Measurements from ENCODE around the gene UTS2B.

The UTS2B gene, protein sequence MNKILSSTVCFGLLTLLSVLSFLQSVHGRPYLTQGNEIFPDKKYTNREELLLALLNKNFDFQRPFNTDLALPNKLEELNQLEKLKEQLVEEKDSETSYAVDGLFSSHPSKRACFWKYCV

DNA sequence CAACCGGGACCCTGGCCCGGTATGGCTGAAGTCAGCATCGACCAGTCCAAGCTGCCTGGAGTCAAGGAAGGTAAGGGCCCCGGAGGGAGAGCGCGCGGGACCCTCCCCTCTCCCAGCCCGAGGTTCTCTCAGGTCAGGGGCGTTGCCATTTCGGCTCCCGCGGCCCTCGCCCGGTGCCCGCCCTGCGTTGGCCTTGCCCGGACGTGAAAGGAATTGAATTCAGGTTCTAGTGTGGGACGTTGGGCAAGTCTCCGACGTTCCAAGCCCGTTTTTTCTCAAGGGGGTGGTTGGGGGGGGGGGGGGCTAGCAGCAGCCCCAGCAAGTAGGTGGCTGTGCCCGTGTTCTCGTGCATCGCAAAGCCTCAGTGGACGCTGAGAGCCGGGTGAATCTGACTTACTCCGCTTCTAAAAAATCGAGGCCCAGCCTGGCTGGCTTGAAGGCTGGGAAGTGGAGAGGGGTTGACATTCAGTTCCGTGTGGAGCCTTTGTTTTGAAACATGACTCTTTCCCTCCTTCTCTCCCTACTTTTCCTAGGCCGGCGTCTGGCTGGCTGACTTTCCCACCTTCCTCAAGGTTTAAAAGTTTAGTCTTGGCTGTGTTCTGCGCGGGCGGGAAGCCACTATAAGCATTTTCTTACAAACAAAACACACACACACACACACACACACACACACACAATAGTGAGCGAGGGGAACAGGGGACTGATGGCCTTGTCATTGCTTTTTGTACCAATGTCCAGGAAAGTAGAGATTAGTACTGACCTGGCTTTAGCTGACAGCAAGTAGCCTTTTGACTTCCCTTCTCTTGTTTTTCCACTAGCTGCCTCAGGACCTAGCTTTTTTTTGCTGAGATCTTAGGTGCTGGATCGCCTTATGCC lies at the start of gene UTS2B:
UTS2B (minus strand) TSS at position 873 of the 876 bp plus-strand sequence. CDS start 48,337 bp downstream, outside the sequence.
- peak within 1 kb of the TSS; percentile 87 for H3K4me3 ChIP-seq (ENCODE audit: low read depth, low read length)
- TF ChIP-seq, protein P1, sequence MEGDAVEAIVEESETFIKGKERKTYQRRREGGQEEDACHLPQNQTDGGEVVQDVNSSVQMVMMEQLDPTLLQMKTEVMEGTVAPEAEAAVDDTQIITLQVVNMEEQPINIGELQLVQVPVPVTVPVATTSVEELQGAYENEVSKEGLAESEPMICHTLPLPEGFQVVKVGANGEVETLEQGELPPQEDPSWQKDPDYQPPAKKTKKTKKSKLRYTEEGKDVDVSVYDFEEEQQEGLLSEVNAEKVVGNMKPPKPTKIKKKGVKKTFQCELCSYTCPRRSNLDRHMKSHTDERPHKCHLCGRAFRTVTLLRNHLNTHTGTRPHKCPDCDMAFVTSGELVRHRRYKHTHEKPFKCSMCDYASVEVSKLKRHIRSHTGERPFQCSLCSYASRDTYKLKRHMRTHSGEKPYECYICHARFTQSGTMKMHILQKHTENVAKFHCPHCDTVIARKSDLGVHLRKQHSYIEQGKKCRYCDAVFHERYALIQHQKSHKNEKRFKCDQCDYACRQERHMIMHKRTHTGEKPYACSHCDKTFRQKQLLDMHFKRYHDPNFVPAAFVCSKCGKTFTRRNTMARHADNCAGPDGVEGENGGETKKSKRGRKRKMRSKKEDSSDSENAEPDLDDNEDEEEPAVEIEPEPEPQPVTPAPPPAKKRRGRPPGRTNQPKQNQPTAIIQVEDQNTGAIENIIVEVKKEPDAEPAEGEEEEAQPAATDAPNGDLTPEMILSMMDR (IDR thresholded peaks at IDR 0.05; ENCODE audit: insufficient read depth, low read depth, low read length, missing control alignments), result no peak
- peak; percentile 47 for DNase-seq (ENCODE audit: low read depth)

DNA sequence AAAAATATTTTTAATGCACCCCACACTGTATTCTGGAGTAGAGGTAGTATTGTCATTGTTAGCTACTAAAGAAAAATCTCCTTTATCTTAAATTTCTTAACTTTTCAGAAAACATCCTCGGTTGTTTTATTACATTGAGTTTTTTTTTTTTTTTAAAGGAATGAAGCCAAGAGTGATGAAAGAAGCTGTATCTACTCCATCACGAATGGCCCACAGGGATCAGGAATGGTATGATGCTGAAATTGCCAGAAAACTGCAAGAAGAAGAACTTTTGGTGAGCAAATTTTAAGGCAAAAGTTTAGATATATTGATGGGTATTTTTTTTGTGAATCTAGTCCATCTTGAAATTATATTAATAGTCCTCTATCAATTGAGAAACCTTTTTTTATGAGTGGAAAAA lies 49.7 kb upstream of the UTS2B start:
- TF ChIP-seq, protein P1 (IDR thresholded peaks at IDR 0.05; ENCODE audit: insufficient read depth, low read depth, low read length, missing control alignments), result no peak
- no peak for DNase-seq (ENCODE audit: low read depth)
- no peak overlapping the region for H3K4me3 ChIP-seq (ENCODE audit: low read depth, low read length)

DNA sequence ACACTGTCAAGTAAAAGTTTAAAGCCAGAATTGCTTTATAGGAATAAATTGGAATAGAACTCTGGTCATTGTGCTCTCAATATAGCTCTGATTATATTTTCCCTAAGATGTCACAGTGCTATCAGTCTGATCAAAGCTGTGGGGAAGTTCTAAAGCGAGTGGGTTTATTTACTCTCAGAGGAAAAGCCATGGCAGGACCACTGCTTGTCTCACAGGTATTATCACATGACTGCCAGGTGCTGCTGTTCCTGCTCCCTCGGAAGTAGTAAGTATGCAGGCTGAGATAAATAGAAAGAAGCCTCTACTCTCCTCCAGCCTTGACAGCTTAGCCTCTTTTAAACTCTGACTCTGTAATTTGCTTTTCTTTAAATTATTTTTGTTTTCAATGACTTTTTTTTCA lies 49.1 kb upstream of the UTS2B start:
- TF ChIP-seq, protein P1 (IDR thresholded peaks at IDR 0.05; ENCODE audit: insufficient read depth, low read depth, low read length, missing control alignments), result no peak

DNA sequence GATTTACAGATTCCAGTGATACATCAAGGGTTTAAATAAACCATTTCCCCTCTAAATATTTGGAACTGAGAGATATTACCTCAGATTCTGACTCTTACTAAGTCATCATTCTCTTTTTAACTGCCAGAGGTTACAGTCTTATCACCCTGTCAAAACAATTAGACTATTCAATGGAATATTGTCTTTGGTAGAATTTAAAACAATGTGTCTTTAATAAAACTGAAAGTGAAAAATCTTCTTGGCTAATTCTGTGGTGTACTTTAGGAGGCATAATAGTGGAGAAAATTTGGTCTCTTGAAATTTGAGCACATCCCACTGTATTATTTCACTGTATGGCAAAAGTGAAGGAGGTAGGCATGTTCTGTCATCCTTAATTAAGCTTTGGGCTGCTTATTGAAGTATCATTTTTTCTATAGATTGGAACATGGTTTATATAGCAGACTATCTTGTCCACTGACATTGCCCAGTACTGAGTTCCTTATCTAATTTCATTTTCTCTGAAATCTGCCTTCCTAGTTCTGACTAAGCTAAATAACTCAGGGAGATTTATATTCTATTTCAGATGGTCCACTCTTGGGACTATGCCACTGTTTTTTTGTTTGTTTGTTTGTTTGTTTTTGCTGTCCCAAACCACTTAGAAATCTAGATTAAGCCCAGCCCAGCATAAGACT lies 48.0 kb upstream of the UTS2B start:
- DNase-seq (ENCODE audit: low read depth), result no peak
- no peak overlapping the region for H3K4me3 ChIP-seq (ENCODE audit: low read depth, low read length)
- TF ChIP-seq, protein P1 (IDR thresholded peaks at IDR 0.05; ENCODE audit: insufficient read depth, low read depth, low read length, missing control alignments), result no peak

More for the DNA sequence above, 49.1 kb upstream of the UTS2B start:
- no peak for DNase-seq (ENCODE audit: low read depth)
- no peak overlapping the region for H3K4me3 ChIP-seq (ENCODE audit: low read depth, low read length)

DNA sequence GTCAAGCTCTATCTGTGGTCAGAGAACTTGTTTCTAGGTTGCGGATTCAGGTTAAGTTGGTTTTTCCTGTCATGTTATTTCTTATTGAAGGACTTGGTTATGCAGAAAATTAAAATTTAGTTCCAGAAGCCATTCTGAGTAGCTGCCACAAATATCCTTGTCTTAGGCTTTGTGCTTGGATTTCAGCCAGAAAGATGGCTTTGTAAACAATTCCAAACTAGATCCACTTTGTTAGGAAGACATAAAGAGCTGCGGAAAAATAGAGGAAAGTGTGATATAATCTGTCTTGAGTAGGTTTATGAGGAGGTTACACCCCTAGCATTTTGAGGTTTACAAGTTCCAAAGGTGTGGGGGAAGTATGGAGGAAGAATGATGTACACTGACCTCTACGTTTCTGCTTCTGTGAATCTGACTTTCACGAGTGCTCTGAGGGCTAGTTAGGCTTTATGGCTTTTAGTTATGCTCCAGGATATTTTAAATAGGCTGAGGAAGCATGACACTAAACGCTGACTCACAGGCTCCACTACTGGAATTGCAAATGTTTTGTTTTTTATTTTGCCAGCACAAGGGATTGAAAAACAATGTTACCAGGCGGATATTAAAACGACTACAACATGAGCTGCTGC lies 46.3 kb upstream of the UTS2B start:
- TF ChIP-seq, protein P1 (IDR thresholded peaks at IDR 0.05; ENCODE audit: insufficient read depth, low read depth, low read length, missing control alignments), result no peak
- DNase-seq (ENCODE audit: low read depth), result no peak
- no peak overlapping the region for H3K4me3 ChIP-seq (ENCODE audit: low read depth, low read length)

DNA sequence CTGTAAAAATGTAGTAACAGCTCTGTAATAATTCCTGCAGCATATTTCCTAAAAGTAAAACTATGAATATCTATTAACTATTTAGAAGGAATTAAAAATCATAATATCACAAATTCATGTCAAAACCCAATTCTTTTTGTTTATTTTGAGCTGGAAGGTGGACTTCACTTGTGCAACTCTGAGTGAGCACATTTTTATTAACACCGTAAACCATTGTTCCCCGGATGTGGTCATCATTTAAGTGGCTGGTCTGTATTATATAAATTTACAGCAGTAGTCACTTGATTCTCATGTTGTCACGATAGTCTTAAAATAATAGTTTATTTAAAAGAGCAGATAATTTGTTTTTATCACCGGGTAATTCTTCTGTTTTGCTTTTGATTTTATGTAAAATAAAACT lies 43.0 kb upstream of the UTS2B start:
- no peak for DNase-seq (ENCODE audit: low read depth)
- H3K4me3 ChIP-seq (ENCODE audit: low read depth, low read length), result no peak overlapping the region
- TF ChIP-seq, protein P1 (IDR thresholded peaks at IDR 0.05; ENCODE audit: insufficient read depth, low read depth, low read length, missing control alignments), result no peak
